Transverse colon (tissue), 3 donors: ENCODE data around the gene COL9A1.

Source experiments
- EP300 ChIP-seq: sonication (generic); formaldehyde crosslinking; IDR thresholded peaks from one replicate; pipeline ENCODE4 v1.6.1; 2017; ENCODE audit warnings: antibody characterized with exemption, low read depth
- TF ChIP-seq, protein P1 (sequence below), 5 experiments: fragments of 200-600 bp in 3 of 5; fragments of 450-650 bp in 2 of 5; sonication (generic) in 3 of 5; IDR thresholded peaks; 1 replicate in 2 of 5; 2 replicates in 3 of 5; pipeline ENCODE4 v1.5.1; 2016 to 2017; ENCODE audit warnings: antibody characterized with exemption in 5 of 5, inconsistent platforms in 3 of 5, mild to moderate bottlenecking in 2 of 5, moderate library complexity in 1 of 5

DNA sequence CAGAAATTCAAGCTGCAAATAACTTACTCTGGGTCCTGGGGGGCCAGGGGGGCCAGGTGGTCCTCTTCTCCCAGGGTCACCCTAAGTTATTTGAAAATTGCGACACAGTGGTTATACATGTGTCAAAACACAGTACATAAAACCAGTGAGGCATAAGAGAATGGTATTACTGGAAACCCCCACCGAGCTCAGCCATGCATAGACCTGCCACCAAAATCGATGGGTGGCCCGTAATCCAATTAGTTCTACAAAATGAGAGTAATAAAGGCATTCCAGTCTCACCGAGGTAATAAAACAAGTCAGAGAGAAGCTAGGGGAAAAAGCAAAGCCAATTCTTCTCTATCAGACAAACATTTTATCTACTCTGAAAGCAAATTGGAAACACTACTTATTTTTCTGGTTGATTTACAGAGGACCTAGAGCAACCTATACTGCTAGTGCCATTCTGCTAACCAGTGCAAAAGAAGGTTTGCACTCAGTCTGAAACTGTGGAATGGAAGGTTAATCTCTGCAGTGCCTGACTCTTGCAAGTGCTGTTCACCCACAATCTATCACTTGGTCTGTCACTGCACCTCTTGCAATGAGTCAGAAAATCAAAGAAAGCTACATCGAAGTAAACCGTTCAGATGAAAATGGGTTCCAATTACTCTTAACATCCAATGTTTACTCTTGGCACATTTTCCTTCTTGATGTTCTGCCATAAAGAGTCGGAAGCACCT lies 32.4 kb downstream of the COL9A1 start:
- no peak for TF ChIP-seq EP300
- TF ChIP-seq, protein P1, sequence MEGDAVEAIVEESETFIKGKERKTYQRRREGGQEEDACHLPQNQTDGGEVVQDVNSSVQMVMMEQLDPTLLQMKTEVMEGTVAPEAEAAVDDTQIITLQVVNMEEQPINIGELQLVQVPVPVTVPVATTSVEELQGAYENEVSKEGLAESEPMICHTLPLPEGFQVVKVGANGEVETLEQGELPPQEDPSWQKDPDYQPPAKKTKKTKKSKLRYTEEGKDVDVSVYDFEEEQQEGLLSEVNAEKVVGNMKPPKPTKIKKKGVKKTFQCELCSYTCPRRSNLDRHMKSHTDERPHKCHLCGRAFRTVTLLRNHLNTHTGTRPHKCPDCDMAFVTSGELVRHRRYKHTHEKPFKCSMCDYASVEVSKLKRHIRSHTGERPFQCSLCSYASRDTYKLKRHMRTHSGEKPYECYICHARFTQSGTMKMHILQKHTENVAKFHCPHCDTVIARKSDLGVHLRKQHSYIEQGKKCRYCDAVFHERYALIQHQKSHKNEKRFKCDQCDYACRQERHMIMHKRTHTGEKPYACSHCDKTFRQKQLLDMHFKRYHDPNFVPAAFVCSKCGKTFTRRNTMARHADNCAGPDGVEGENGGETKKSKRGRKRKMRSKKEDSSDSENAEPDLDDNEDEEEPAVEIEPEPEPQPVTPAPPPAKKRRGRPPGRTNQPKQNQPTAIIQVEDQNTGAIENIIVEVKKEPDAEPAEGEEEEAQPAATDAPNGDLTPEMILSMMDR (IDR thresholded peaks at IDR 0.05), result no peak
